Tibial artery (tissue), 4 donors: ENCODE measurements around the gene SLC22A17.

Experiments used
- DNase-seq, 2 donors: peaks; one replicate each; pipeline ENCODE4 v3.0.0-alpha.2; 2019
- H3K27ac ChIP-seq, 2 donors: fragments of 200-600 bp; sonication (generic) in 1 of 2; 1 replicate in 1 of 2; 2 replicates in 1 of 2; pipeline ENCODE4 v1.5.1; 2018 to 2019; ENCODE audit warnings: mild to moderate bottlenecking in 1 of 2
- H3K27me3 ChIP-seq, 2 donors: fragments of 200-600 bp; sonication (generic) in 1 of 2; one replicate each; pipeline versions ENCODE4 v1.5.1 to v1.6.0; 2016 to 2019
- H3K36me3 ChIP-seq, 3 donors: fragments of 200-600 bp; sonication (generic) in 2 of 3; one replicate each; pipeline ENCODE4 v1.5.1; 2016 to 2019; ENCODE audit warnings: mild to moderate bottlenecking in 2 of 3
- H3K4me1 ChIP-seq, 4 donors: fragments of 200-600 bp; sonication (generic) in 2 of 4; 1 replicate in 3 of 4; 2 replicates in 1 of 4; pipeline ENCODE4 v1.5.1; 2016 to 2019
- H3K4me3 ChIP-seq, 2 donors: fragments of 200-600 bp; sonication (generic) in 1 of 2; 1 replicate in 1 of 2; 2 replicates in 1 of 2; pipeline ENCODE4 v1.5.1; 2018 to 2019; ENCODE audit warnings: mild to moderate bottlenecking in 2 of 2
- H3K9me3 ChIP-seq, 3 donors: fragments of 200-600 bp; sonication (generic) in 1 of 3; one replicate each; pipeline ENCODE4 v1.5.1; 2016 to 2019
- CTCF ChIP-seq, 2 experiments: fragments of 200-600 bp in 1 of 2; fragments of 450-650 bp in 1 of 2; IDR thresholded peaks; one replicate each; pipeline ENCODE4 v1.5.1; 2017 to 2019; ENCODE audit warnings: antibody characterized with exemption in 2 of 2, mild to moderate bottlenecking in 1 of 2, moderate library complexity in 1 of 2
- intact Hi-C: fragments of 100-400 bp; cut with DNase I; formaldehyde crosslinking; loops from one replicate; pipeline ENCODE4 v1.15.0; 2023; ENCODE audit warnings: low total_unique reads

SLC22A17 gene

GRCh38 chr14:23302290-23303225 lies 50.1 kb downstream of the SLC22A17 start, which contains the start of gene PPP1R3E:
TSS of gene PPP1R3E (minus strand) at chr14:23302859. CDS start at chr14:23302576, 283 bp downstream.
- Histone ChIP-seq H3K4me1 (peaks cover 0 to 41% (median 29%) of the 10 kb centered on the region in 4 donors), H3K27ac (peak within 1 kb of the TSS; percentile 94 to 96)

GRCh38 chr14:23301969-23302289 lies 50.8 kb downstream of the SLC22A17 start:
- no peak for TF ChIP-seq CTCF (IDR thresholded peaks at IDR 0.05)
- Histone ChIP-seq H3K36me3 (peaks cover 0 to 9% (median 0%) of the 10 kb centered on the region in 3 donors), H3K4me1 (peaks cover 0 to 35% (median 23%) of the 10 kb centered on the region in 4 donors), H3K9me3 (no peaks in the 10 kb centered on the region), H3K27ac (peak overlapping the region; percentile 94 to 96), H3K27me3 (no peaks in the 10 kb centered on the region), H3K4me3 (peak overlapping the region; percentile 71 to 85)
- intact Hi-C loops, result no loop called here
- DNase-seq, result no peak

More at GRCh38 chr14:23302290-23303225, 50.1 kb downstream of the SLC22A17 start, which contains the start of gene PPP1R3E:
- intact Hi-C loops, result no loop called here
- no peak for TF ChIP-seq CTCF (IDR thresholded peaks at IDR 0.05)
- Histone ChIP-seq H3K27me3 (no peaks in the 10 kb centered on the region), H3K9me3 (no peaks in the 10 kb centered on the region), H3K36me3 (peaks cover 0 to 8% (median 0%) of the 10 kb centered on the region in 3 donors), H3K4me3 (peak within 1 kb of the TSS; percentile 71 to 85)
- DNase-seq, result peak; percentile 68 to 89

GRCh38 chr14:23301288-23301968 lies 51.3 kb downstream of the SLC22A17 start:
- H3K9me3 ChIP-seq, result no peaks in the 10 kb centered on the region

GRCh38 chr14:23300687-23301223 lies 51.9 kb downstream of the SLC22A17 start:
- peak overlapping the region; percentile 94 to 99 for H3K27ac ChIP-seq
- no peaks in the 10 kb centered on the region for H3K9me3 ChIP-seq
- peaks cover 0 to 29% (median 16%) of the 10 kb centered on the region in 4 donors for H3K4me1 ChIP-seq
- peaks cover 0 to 9% (median 0%) of the 10 kb centered on the region in 3 donors for H3K36me3 ChIP-seq
- peak overlapping the region; percentile 71 to 85 for H3K4me3 ChIP-seq
- peak; percentile 54 to 80 for DNase-seq
- H3K27me3 ChIP-seq, result no peaks in the 10 kb centered on the region
- TF ChIP-seq CTCF (IDR thresholded peaks at IDR 0.05), result no peak
- intact Hi-C loops, result no loop called here

More at GRCh38 chr14:23301288-23301968, 51.3 kb downstream of the SLC22A17 start:
- TF ChIP-seq CTCF (IDR thresholded peaks at IDR 0.05), result peak; percentile 62 to 74
- peaks cover 0 to 9% (median 0%) of the 10 kb centered on the region in 3 donors for H3K36me3 ChIP-seq
- H3K4me1 ChIP-seq, result peaks cover 0 to 35% (median 22%) of the 10 kb centered on the region in 4 donors
- H3K4me3 ChIP-seq, result peak overlapping the region; percentile 71 to 85
- peak; percentile 98 to 99 for DNase-seq
- H3K27me3 ChIP-seq, result no peaks in the 10 kb centered on the region
- peak overlapping the region; percentile 94 to 99 for H3K27ac ChIP-seq
- intact Hi-C loops, result no loop called here

- H3K36me3 ChIP-seq, result peaks cover 0 to 9% (median 0%) of the 10 kb centered on the region in 3 donors
- no peaks in the 10 kb centered on the region for H3K27me3 ChIP-seq
- intact Hi-C loops, result loop anchor here (10.0 kb wide), 1 partner anchor 115 kb away; the partner anchor contains the start of gene SLC7A8
- H3K9me3 ChIP-seq, result no peaks in the 10 kb centered on the region
- H3K27ac ChIP-seq, result peak overlapping the region; percentile 94 to 99
- no peak for DNase-seq
- H3K4me1 ChIP-seq, result peaks cover 0 to 29% (median 14%) of the 10 kb centered on the region in 4 donors
- no peak for TF ChIP-seq CTCF (IDR thresholded peaks at IDR 0.05)
- H3K4me3 ChIP-seq, result peak overlapping the region; percentile 71 to 85
These were observed 52.6 kb downstream of the SLC22A17 start for GRCh38 chr14:23299986-23300686.
